HG03280 (cell line): Measurements from ENCODE around the gene PROP1.
"Not testable (repeated sequence)": the region's sequence is repeated elsewhere in the genome, so short reads cannot be mapped to it uniquely, and the experiment has no call there.

Source experiments
- ATAC-seq: cut with Tn5 transposase; IDR thresholded peaks from one replicate; pipeline ENCODE4 v1.9.1; 2021; ENCODE audit warnings: mild to moderate bottlenecking, moderate library complexity; ENCODE audit not compliant: unreplicated experiment

The PROP1 gene

DNA sequence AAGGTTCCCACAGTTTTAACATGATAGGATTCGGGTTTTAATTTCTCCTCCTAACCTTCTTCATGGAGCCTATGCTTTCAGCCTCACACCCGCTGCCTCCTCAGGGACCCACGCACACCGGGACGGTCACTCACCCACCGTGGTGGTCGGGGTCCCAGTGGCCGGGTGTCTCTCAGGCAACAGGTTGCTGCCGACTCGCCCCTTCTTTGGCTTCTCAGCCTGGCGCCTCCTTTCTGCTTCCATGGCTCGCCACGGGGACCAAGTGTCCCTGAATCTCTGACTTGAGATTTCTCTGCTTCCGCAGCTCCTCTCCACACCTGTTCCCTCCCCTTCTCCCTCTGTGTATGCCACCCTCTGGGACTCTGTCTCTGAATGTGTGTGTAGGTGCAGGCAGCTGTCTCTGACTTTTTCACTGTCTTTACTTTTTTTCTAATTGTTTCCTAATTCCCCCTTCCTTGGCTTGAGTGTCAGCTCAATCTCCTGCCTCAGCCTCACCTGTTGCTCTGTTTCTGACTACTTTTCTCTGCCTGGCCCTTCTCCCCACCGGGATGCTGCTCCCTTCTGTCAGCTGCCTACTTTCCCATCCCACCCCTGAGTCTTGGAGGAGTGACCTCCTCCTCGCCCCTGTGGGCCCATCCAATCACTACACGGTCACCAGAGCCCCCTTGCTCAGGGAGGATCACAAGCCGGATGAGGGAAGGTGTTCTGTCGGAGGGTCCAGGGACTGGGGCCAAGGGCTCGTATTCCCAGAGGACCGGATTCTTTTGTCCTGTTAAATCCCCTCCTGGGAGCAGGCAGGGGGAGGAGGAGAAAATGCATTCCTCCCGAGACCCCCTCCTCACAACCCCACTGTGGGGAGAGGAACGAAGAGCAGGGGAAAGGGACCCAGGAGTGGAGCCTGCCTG lies at the start of gene PROP1:
Gene PROP1 (minus strand): TSS at position 552 of the 905 bp plus-strand sequence. CDS start 309 bp downstream, at position 243.
- no peak for ATAC-seq

DNA sequence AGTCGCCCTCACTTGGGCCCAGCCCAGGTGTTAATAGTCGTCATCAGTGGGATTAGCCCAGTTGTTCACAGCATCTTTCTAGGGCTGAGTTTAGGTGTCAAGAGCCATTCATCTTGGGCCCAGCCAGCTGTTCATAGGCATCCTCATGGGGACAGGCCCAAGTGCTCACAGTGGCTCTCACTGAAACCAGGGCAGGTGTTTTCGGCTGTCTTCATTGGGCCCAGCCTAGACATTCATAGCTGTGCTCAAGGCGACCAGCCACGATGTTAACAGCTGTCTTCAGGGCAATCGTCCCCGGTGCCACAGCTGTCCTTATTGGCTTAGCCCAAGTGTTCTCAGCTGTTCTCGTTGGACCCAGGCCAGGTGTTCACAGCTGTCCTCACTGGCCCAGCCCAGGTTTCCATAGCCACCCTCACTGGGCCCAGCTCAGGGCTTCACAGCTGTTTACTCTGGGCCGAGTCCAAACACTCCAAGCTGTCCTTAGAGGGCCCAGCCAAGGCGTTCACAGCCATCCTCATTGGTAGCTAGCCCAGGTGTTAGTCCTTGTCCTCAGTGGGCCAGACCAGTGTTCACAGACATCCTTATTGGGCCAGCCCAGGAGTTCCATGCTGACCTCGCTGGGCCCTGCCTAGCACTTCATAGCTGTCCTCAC lies 23.5 kb upstream of the PROP1 start:
- not testable (repeated sequence) for ATAC-seq

DNA sequence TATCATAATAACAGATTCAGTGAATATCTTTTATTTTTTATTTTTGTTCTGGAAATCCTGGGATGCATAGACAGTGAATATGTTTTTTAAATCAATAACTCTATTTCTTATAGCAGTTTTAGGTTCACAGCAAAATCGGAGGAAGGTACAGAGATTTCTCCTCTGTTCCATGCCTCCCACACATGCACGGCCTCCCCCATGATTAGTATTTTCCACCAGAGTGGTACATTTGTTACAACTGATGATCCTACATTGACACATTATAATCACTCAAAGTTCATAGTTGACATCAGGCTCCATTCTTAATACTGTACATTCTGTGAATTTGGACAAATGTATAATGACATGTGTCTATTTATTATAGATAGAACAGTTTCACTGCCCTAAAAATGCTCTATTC lies 16.7 kb upstream of the PROP1 start:
- ATAC-seq, result not testable (repeated sequence)

DNA sequence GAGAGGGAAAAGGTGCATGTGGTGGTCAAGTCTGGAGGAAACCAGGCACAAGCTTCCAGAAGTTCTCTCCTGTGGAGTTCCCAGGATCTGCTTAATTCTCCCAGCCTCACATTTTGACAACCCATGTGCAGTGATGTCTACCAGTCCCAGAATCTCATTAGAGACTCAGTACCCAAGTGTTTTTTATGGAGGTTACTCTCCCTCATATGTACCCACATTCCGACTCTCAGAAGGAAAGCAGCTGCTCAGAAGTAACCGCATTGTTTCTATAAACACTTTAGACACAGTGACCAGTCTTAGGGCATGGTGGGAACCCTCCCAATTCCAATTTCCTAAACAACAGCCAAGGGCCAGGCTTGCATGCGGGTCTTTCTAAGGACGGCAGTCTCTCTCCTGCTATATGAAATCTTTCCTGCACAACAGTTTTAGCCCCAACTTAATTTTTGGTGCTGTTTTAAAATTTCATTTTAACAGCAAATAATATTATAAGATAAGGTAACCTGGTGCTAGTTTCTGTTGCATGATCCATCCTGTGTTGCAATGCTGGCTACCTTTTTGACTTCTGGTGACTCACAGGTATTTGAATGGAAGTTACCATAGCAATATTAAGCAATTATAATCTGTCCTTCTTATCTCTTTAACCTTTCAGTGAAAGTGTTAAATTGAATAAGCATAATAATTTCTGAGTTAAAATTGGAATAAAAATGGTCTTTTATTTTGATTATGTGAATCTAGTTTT lies 15.9 kb upstream of the PROP1 start:
- not testable (repeated sequence) for ATAC-seq

DNA sequence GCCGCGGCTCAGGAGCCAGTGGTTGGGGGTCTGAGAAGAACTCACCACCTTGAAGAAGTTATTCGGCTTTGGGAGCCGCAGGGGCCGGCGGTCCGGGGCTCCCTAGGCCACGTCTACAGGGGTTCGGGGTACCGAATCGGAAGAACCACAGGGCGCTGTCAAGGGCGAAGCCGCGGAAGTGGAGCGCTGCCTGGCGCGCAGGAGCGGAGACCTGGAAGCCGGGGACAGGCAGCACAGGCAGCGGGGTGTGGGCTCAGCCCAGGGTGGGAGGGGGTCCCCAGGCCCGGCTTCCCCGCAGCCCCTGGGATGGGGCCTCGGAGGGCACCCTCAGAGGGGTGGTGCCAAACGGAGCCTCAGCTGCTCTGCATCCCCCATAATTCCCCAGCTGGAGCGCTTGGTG lies 11.2 kb upstream of the PROP1 start:
- not testable (repeated sequence) for ATAC-seq

DNA sequence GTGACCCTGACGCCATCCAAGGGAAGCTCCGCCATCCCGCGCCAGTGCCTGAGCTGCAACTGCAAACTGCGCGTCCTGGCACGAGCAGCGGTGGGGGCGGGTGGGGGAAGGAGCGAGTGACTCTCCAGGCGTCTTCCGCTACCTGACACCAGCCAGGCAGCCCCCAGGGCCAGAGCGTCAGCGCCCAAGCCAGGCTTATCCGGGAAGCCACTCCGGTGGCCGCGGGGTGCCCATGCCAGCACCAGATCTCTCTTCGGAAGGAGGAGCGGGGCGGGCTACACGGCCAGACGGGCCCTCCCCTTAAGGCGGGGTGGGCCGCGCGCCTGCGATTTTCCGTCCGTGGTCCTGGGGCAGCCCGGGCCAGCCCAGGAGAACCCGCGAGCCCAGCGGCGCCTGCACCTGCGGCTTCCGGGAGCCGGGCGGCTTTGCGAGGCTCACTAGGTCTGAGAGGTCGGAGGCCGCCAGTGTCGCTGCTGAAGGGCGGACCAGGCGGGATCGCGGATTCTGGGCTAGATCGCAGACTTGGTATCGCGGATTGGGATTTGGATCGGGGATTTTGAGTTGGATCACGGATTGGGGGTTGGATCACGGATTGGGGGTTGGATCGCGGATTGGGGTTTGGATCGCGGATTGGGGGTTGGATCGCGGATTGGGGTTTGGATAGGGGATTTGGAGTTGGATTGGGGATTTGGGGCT lies 10.6 kb upstream of the PROP1 start:
- not testable (repeated sequence) for ATAC-seq

DNA sequence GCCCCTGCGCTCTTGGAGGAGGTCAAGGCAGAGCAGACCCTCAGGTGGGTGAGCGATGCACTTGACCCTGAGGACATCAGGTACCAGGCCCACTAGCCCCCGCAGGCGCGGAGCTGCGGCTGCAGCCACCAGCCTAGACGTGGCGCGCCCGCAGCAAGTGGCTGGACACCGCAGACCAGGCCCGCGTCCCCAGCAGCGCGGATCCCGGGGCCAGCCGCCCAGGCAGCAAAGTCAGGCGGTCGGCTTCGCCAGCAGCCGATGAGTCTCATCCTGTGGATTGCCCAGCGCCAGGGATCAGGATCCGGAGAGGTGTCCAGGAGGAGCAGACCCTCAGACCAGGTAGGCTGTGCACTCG lies 10.1 kb upstream of the PROP1 start:
- ATAC-seq, result not testable (repeated sequence)

DNA sequence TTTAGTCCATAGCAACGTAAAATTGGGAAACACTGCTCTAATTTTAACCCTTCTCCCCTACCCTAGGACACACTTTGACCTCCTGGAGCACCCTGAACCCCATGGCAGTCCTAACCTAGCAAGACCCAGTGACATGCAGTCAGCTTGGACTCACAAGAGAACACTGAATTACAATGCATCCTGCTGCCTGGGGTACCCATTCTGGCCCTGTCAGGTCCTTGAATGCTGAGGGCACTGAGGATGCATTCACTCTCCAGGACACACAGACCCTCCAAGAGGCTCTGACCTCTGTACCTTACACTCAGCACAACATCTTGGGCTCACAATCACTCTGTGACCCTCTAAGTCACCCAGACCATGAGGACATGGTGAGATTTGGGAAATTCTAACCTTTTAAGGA lies 1.8 kb upstream of the PROP1 start:
- ATAC-seq, result no peak

DNA sequence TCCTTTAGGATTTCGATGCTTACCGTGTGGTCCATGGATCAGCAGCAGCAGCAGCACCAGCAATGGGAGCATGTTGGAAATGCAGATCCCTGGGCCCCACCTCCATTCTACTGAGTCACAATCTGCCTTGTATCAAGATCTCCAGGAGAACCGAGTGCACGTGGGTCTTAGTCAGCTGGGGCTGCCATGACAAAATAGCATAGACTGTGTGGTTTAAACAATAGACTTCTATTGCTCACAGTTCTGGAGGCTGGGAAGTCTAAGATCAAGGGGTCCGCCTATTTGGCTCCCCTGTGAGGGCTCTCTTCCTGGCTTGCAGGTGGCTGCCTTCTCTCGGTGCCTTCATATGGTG lies 1.3 kb upstream of the PROP1 start:
- ATAC-seq, result no peak

DNA sequence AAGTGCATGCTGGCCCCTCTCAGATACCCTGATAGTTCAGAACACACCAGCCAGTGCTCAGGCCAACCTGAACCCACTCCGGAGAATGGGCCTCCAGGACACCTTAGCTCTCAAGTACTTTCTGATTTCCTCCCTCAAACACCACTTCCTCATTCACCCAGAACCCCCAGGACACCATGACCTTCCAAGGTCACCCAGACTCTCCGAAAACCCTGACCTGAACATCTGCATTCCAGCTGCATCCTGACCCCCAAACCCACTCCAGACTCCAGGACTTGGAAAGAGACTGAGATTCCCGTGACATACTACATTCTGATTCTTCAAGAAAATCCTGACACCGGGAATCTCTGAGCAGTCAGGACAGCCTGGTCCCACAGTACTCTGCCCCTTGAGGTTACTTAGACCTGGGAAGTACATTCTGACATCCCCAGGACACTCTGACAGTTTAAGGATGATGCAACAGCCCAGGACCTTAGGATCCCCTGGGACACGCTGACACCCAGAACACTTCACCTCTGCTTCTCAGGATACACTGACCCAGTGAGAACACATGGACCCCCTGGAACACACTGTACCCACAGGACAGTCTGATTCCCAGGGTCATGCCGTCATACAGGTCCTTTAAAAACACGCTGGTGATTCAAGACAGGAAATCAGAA lies 747 bp upstream of the PROP1 start:
- ATAC-seq, result no peak

DNA sequence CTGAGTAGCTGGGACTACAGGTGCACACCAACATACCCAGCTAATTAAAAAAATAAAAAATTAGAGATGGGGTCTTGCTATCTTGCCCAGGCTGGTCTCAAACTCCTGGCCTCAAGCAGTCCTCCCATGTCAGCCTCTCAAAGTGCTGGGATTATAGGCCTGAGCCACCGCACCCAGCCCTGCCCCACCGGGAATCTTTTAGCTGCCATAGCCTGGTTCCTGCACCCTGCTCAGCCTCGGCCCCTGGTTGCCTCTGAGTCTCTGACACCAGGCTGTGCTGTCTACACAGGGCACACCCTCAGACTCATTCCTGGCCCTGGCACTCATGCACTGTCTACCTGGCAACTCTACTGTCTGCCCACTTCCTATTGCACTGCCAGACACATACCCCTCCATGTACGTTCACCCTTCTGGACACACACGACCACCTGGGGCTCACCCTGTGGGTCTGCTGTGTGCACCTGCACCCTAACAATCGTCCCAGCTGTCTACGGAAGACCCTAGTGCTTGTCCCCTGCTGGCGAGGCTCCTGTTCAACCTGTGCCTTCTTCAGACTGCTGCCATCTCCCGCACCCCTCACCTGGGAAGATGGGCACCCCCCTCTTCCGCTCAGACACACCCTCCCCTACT lies 1.4 kb downstream of the PROP1 start:
- no peak for ATAC-seq

DNA sequence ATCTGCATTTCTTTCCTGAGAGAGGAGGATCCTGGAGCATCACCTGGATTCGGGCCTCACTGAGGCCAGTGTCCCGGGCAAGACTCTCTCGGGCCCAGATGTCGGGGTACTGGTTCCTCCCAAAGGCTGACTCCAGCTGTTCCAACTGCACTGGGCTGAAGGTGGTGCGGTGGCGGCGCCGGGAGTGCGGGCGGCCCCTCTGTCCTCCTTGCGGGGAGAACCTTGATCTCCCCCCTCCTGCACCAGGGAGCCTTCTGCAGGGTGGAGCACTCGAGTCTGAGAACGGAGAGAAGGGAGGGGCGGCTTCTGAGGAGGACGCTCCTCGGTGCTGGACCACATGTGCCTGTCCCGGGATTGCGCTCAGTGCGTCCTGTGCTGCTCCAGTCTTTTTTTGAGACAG lies 2.0 kb downstream of the PROP1 start:
- no peak for ATAC-seq

DNA sequence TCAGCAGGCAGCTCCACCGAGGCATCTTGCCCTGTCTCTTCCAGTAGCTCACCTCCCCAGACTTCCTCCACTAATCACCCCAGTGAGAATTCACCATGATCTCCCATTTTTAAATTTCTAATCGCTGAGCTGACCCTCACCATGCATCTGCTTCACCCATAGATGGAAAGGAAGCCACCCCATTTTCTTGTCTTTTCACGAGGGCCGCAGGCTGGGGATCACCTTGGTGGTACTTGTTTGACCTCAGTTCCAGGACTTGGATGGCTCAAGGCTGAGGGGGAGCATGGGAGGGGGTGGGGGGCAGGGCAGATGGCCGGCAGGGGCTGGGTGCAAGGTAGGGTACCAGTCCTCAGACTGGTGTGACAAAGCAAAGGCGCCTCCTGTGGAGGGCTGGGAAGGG lies 3.6 kb downstream of the PROP1 start:
- no peak for ATAC-seq

DNA sequence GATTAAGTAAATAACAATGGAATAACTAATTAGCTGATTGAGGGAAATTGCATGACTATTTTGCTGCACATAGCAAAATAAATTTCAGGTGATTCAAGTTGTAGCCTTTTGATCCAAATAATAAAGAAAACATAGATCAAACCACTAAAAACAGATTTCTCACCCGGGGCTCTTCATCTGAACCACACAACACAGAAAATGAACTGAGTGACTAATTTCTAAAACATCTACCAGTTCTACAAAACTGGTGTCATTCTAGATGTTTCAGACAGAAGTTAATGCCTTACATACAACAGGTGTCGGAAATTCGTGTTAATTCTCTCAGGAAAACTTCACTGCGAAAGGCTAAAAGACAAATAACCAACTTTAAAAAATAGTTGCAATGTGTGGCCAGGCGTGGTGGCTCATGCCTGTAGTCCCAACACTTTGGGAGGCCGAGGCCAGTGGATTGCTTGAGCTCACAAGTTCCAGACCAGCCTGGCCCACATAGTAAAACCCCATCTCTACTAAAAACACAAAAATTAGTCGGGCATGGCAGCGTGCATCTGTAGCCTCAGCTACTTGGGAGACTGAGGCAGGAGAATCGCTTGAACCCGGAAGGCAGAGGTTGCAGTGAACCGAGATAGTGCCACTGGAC lies 6.9 kb downstream of the PROP1 start:
- ATAC-seq, result no peak

DNA sequence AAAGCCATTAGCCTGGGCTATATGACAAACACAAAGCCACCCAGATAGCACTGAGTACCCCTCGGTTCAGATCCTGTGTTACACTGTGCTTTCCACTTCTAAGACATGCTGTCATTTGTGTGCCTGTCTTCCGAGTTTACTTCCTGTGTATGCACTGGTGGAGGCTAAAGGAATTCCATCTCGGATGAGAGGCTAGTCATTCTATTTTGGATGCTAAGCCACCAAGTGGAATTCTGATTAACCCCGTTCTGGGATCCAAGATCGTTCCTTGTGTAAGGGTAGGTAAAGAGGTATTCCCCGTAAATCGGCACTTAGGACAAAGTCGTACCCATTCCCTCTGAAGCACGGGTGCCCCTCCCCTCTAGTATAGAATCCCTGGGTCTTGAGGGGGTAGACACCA lies 8.7 kb downstream of the PROP1 start:
- ATAC-seq, result no peak

DNA sequence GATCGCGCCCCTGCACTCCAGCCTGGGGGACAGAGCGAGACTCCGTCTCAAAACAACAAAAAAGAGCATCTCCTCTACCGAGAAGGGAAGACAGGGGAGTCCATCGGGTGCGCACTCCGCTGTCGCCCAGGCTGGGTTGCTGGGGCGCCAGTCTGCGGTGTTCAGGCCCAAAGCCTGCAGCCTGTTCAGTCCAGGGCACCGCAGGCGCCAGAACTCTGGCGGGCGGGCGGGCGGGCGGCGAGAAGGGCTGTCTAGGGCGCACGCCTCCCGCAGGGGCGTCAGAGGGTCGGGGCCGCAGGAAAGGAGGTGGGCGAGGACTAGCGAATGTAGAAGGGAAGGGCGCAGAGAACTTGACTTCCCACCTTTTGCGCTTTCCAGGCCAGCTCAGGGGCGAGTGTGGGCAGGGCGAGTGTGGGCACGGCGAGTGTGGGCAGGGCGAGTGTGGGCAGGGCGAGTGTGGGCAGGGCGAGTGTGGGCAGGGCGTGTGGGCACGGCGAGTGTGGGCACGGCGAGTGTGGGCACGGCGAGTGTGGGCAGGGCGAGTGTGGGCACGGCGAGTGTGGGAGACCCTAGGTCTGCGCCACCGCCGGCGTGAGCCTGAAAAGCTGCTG lies 10.5 kb downstream of the PROP1 start:
- no peak for ATAC-seq

DNA sequence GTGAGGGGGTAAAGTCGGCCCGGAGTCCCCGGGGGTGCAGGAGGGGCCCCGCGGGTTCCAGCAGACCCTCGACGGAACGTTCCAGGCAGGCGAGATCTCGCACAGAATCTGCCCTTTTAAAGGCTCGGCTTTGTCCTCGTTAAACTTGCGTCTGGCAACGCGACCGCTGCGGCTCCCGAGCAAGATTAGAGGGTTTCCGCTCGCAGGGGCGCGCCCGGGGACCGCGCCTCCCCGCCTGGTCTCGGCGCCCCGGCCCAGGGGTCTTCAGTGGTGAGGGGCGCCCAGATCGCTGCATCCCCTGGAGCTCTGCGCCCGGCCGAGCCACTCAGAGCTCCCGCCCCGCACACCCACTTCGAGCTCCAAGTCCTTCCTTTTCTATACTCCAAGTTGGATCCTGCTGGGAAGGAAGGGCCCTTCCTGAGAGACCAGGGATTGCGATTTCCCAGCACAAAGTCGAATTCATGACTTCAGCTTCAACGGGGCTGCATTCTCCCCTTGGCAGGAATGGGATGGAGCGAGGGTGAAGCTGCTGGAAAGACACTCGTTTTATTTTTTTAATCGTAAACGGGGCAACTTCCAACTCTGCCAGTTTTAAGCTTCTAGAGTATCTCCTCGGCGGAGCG lies 11.3 kb downstream of the PROP1 start:
- ATAC-seq, result no peak

DNA sequence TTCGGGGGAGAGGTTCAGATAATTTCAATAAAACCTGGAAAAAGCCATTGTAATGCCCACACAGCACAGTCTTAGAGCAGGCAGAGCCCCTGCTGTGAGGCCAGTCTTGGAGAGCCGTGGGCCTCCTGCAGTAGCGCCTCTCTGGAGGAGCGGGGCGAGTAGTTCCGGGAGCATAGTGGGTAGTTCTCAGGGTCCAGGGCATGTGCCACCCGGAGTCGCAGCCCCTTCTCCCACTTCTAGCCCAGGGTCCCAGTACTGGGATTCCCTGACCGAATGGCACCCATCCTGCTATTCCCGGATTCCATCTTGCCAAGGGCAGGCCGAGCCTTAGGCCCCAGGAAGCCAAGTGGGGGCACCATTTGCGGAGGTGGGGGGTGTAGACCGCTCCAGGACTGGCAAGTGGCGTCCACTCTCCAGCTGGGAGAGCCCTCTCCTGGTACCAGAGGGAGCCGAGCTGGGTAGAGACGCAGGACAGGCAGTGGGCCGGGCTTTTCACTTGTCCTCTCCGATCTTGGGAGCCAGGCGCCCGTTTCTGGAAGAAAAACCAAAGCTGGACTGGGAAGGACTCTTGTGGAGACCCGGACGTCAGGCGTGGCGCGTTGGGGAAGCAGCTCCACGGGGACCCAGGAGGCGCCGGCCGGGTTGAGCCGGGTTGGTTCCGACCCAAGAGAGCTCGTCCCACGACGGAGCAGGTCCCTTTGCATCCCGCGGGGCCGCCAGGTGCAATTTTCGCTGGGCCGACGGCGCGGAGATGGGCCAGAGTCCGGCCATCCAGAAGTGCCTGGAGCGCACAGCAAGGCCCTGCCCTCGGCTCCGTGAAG lies 12.1 kb downstream of the PROP1 start:
- ATAC-seq, result no peak
